Erythroblast (primary cell): ENCODE measurements around the gene ADGRV1.

Experiments used
- GATA1 ChIP-seq: IDR thresholded peaks from 2 replicates; pipeline ENCODE4 v1.6.1; 2011; ENCODE audit warnings: low read depth, mild to moderate bottlenecking, control low read depth, low read length, moderate library complexity
- POLR2A ChIP-seq: IDR thresholded peaks from 2 replicates; pipeline ENCODE4 v1.6.1; 2011; ENCODE audit warnings: mild to moderate bottlenecking, low read length

DNA sequence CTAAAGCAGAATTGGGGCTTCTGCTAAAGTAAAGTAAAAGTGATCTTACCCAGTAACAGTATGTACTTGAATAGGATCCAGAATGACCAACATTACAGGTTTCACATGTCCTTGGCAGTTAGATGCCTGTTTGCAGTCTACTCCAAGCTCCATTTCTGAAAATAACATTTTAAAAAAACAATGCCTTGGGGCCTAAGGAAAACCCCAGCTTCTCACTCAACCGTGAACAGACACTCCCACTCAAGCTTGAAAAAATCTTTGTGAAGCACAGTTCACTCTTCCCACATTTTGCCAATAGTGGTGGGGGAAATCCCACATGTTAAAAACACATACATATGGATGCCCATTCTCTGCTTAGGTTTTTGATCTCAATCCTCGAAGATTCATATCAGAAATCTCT lies 520.4 kb downstream of the ADGRV1 start:
- TF ChIP-seq POLR2A (no peak), GATA1 (no peak)
